Liver (tissue), 3 donors: ENCODE results near the gene CD209.

Source experiments
- EGR1 ChIP-seq, 2 donors: IDR thresholded peaks; 2 replicates each; pipeline ENCODE4 v1.6.1; 2016 to 2018; ENCODE audit warnings: antibody characterized with exemption in 2 of 2, low read depth in 2 of 2
- TF ChIP-seq, protein P1 (sequence below): fragments of 150-350 bp; IDR thresholded peaks from 2 replicates; pipeline ENCODE4 v1.5.1; 2017; ENCODE audit warnings: improper control_type of control experiment, low read depth, low read length; ENCODE audit not compliant: missing input control
- donor health status: healthy.
- donor health status: healthy.

DNA sequence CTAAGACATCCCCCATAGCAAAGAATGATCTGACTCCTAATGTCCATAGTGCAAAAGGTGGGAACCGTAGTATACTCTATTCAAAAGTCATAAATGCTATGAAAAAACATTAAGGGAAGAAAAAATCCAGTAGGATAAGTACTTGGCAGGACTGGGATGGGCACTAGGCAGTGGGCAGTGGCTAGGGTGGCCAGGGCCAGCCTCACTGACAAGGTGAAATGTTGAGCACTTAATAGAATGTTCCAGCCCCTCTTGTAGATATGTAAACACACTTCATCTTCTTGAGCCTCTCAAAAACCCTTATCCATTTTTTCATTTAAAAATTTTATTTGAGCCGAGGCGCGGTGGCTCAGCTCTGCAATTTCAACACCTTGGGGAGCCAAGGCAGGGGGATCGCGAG, 14.0 kb downstream of the CD209 start:
- TF ChIP-seq, protein P1, sequence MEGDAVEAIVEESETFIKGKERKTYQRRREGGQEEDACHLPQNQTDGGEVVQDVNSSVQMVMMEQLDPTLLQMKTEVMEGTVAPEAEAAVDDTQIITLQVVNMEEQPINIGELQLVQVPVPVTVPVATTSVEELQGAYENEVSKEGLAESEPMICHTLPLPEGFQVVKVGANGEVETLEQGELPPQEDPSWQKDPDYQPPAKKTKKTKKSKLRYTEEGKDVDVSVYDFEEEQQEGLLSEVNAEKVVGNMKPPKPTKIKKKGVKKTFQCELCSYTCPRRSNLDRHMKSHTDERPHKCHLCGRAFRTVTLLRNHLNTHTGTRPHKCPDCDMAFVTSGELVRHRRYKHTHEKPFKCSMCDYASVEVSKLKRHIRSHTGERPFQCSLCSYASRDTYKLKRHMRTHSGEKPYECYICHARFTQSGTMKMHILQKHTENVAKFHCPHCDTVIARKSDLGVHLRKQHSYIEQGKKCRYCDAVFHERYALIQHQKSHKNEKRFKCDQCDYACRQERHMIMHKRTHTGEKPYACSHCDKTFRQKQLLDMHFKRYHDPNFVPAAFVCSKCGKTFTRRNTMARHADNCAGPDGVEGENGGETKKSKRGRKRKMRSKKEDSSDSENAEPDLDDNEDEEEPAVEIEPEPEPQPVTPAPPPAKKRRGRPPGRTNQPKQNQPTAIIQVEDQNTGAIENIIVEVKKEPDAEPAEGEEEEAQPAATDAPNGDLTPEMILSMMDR, result no peak
- no peak for TF ChIP-seq EGR1 (IDR thresholded peaks at IDR 0.05; ENCODE audit: low read depth in 2 of 2)
